Smooth muscle cell (in vitro differentiated cells): ENCODE results near the gene GUCA1A. TPM values are rescaled to one million over a fixed set of nuclear protein-coding genes. Genes with fewer than 3 reads are reported as not detected.
"Not testable (repeated sequence)": the region's sequence is repeated elsewhere in the genome, so short reads cannot be mapped to it uniquely, and the experiment has no call there.

ENCODE experiments used
- DNase-seq: peaks from one replicate; lab custom pipeline; 2025; ENCODE audit not compliant: unreplicated experiment; lab: John Stamatoyannopoulos, UW
- H2AFZ ChIP-seq: fragments of 200-600 bp; sonication (generic); 2 replicates; pipeline ENCODE4 v1.6.0; 2016; ENCODE audit warnings: antibody characterized with exemption, low read depth, mild to moderate bottlenecking
- H3F3A ChIP-seq: fragments of 200-600 bp; sonication (generic); 2 replicates; pipeline ENCODE4 v1.6.0; 2017; ENCODE audit warnings: antibody characterized with exemption, low read depth
- H3K27ac ChIP-seq: fragments of 200-600 bp; sonication (generic); 2 replicates; pipeline ENCODE4 v1.5.1; 2016; ENCODE audit warnings: low read depth, mild to moderate bottlenecking
- H3K27me3 ChIP-seq: fragments of 200-600 bp; sonication (generic); 2 replicates; pipeline ENCODE4 v1.6.1; 2016; ENCODE audit warnings: low read depth, mild to moderate bottlenecking
- H3K36me3 ChIP-seq: fragments of 200-600 bp; sonication (generic); 2 replicates; pipeline ENCODE4 v1.5.1; 2016; ENCODE audit warnings: low read depth
- H3K4me1 ChIP-seq: fragments of 200-600 bp; sonication (generic); 2 replicates; pipeline ENCODE4 v1.5.1; 2016; ENCODE audit warnings: low read depth
- H3K4me2 ChIP-seq: fragments of 200-600 bp; sonication (generic); 2 replicates; pipeline ENCODE4 v1.6.0; 2016; ENCODE audit warnings: mild to moderate bottlenecking
- H3K4me3 ChIP-seq: fragments of 200-600 bp; sonication (generic); 2 replicates; pipeline ENCODE4 v1.5.1; 2016; ENCODE audit warnings: mild to moderate bottlenecking
- H3K79me2 ChIP-seq: fragments of 200-600 bp; sonication (generic); 2 replicates; pipeline ENCODE4 v1.6.0; 2016; ENCODE audit warnings: low read depth, mild to moderate bottlenecking
- H3K9ac ChIP-seq: fragments of 200-600 bp; sonication (generic); 2 replicates; pipeline ENCODE4 v1.6.0; 2016; ENCODE audit warnings: low read depth
- H3K9me3 ChIP-seq: fragments of 200-600 bp; sonication (generic); replicated peaks from 2 replicates; pipeline ENCODE4 v1.5.1; 2016; ENCODE audit warnings: low read depth
- H4K20me1 ChIP-seq: fragments of 200-600 bp; sonication (generic); 2 replicates; pipeline ENCODE4 v1.6.0; 2016; ENCODE audit warnings: low read depth
- CTCF ChIP-seq: fragments of 200-600 bp; sonication (generic); IDR thresholded peaks from 2 replicates; pipeline ENCODE4 v1.5.1; 2017; ENCODE audit warnings: borderline replicate concordance, mild to moderate bottlenecking, antibody characterized with exemption; ENCODE audit not compliant: insufficient read depth, poor library complexity, severe bottlenecking
- WGBS: methylation state at CpG from one replicate; pipeline ENCODE4 v1.1.7; 2016; ENCODE audit warnings: low lambda C conversion rate; 5-methylcytosine and 5-hydroxymethylcytosine counted together
- polyA plus RNA-seq: library from polyadenylated mRNA; unstranded; fragments of >200 nt; fragmentation: Nextera tagmentation; extraction: Ambion mirVana; gene quantifications from 2 replicates; pipeline ENCODE4 v1.2.1, GENCODE V29; 2016
- total RNA-seq: library from RNA; depleted of rRNA; stranded (reverse); fragments of >200 nt; gene quantifications from 2 replicates; pipeline ENCODE4 v1.2.3, GENCODE V29; 2014

GUCA1A gene
- total and polyA plus RNA-seq, 2 experiments from 2014 or later: 1.6 to 7.2 TPM

DNA sequence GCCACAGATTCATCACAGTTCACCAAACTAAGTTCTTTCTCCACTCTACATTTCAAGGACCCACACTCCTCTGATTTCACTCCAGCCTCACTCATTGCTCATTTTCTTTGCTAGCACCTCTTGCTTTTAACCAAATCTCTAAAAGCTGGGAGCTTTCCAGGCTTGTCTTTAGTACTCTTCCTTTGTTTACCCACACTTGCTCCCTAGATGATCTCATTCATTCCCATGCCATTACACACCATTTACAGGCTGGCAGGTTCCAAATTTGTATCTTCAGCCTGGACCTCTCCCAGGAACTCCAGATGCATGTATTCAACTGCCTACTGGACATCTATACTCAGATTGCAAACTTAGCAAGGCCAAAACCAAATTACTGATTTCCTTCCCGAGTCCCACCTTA, 26.9 kb downstream of the GUCA1A start:
- Histone ChIP-seq H3K27ac (peak overlapping the region; percentile 77), H3K9ac (no peak overlapping the region), H3K27me3 (no peaks in the 10 kb centered on the region), H3K4me3 (no peak overlapping the region), H3K79me2 (no peaks in the 10 kb centered on the region), H3K36me3 (no peaks in the 10 kb centered on the region), H3K4me1 (peaks cover 5% of the 10 kb centered on the region), H3K4me2 (peak overlapping the region; percentile 61), H2AFZ (no peak overlapping the region), H3F3A (peaks cover 16% of the 10 kb centered on the region), H3K9me3 (no peaks in the 10 kb centered on the region), H4K20me1 (no peaks in the 10 kb centered on the region)
- WGBS: 29% methylated on average over 1 of the region's 1 CpG
- TF ChIP-seq CTCF: no peak
- no peak for DNase-seq

DNA sequence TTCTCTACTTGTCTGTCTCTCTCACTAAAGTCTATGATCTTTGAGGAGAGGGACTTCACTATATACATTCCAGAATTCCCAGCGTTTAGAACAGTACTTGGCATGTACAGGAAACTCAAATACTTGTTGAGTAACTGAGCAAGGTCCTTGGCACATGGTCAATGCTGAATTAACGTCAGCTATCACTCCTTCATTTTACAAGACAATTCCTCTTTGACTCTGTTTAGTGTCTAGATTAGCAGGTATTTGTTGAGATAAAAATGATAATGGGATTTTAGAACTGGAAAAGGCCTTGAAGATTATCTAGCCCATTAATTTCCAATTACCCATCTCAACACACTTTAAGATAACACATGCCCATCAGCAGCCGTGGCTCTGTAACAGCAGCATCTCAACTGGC, 28.2 kb downstream of the GUCA1A start:
- Histone ChIP-seq H3K9me3 (no peaks in the 10 kb centered on the region), H3K27me3 (no peaks in the 10 kb centered on the region), H3F3A (peaks cover 16% of the 10 kb centered on the region), H3K4me2 (no peak overlapping the region), H2AFZ (no peak overlapping the region), H3K4me1 (peaks cover 5% of the 10 kb centered on the region), H3K4me3 (no peak overlapping the region), H3K36me3 (no peaks in the 10 kb centered on the region), H3K27ac (peak overlapping the region; percentile 77), H4K20me1 (no peaks in the 10 kb centered on the region), H3K79me2 (no peaks in the 10 kb centered on the region), H3K9ac (no peak overlapping the region)
- 31% methylated on average over 3 of the region's 3 CpGs for WGBS
- TF ChIP-seq CTCF: no peak
- DNase-seq: no peak

GRCh38 chr6:42202131-42202915, 29.2 kb downstream of the GUCA1A start:
- H3K9ac ChIP-seq, H3K9me3 ChIP-seq, H3K4me2 ChIP-seq, H3K27ac ChIP-seq, H3K4me1 ChIP-seq, H3K79me2 ChIP-seq, H3K36me3 ChIP-seq, H4K20me1 ChIP-seq, H2AFZ ChIP-seq, H3K27me3 ChIP-seq, H3K4me3 ChIP-seq, DNase-seq: not testable (repeated sequence)
- H3F3A ChIP-seq: peaks cover 14% of the 10 kb centered on the region
- WGBS: 86% methylated on average over 13 of the region's 13 CpGs

DNA sequence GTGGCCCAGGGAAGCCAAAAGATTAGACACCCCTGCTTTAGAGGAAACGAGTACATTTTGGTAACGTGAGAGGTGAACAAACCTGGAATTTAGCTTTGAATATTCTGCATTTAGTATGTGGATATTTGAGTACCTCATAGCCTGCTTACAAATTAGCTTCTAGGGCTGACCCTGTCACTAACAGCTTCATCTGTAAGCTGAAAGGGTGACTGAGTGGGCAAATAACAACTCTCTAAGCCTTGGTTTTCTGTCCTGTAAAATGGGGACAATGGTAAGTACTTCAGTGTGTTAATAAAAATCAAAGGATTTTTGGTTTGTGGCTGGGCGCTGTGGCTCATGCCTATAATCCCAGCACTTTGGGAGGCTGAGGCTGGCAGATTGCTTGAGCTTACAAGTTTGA, 30.0 kb downstream of the GUCA1A start:
- H3K36me3 ChIP-seq: peaks cover 1% of the 10 kb centered on the region
- H3K79me2 ChIP-seq: no peaks in the 10 kb centered on the region
- no peak overlapping the region for H3K27ac ChIP-seq
- no peak overlapping the region for H3K4me3 ChIP-seq
- no peak overlapping the region for H3K4me2 ChIP-seq
- DNase-seq: no peak
- H3K27me3 ChIP-seq: no peaks in the 10 kb centered on the region
- 95% methylated on average over 3 of the region's 3 CpGs for WGBS
- no peak overlapping the region for H2AFZ ChIP-seq
- peaks cover 5% of the 10 kb centered on the region for H3K4me1 ChIP-seq
- peaks cover 10% of the 10 kb centered on the region for H3F3A ChIP-seq
- no peaks in the 10 kb centered on the region for H4K20me1 ChIP-seq
- H3K9me3 ChIP-seq: no peaks in the 10 kb centered on the region
- no peak for TF ChIP-seq CTCF
- no peak overlapping the region for H3K9ac ChIP-seq
